ENCODE data around the gene HAUS3.

DNA sequence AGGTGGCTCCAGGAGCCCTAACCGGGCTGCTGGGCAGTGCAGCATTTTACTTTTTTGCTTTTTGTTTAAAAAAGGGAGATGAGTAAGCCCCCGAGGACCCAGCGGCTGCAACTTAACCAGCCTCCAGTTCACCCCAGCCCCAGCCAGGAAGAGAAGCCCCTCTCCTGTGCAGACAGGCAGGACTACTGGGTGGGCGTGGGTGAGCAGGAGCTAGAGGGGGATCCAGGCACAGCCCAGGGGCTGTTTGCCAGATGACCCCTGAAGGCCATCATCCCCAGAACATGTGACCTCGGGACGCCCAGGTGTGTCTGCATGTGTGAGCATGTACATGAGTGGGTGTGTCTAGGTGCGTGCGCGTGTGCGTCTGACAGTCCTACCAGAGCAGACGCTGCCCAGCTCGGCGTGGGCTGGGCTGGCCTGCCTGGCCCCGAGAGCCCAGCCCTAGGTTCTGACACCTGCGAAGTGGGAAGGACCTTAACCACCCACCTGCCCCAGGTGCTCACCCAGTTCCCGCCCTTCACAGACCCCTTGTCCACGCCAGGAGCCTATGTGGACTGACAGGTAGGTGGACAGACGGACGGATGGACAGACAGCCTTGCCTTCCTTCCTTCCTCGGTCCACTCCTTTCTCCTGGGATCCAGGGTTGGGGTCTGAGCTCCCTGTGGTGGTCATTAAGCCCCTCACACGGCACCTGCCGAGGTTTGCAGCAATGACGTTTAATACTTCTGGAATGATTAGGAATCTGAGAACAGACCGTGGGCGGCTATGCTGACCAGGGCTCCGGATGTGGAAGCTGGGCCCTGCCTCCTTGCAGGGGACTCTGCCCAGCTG lies 7.8 kb upstream of the HAUS3 start:
- TF ChIP-seq, protein P1, sequence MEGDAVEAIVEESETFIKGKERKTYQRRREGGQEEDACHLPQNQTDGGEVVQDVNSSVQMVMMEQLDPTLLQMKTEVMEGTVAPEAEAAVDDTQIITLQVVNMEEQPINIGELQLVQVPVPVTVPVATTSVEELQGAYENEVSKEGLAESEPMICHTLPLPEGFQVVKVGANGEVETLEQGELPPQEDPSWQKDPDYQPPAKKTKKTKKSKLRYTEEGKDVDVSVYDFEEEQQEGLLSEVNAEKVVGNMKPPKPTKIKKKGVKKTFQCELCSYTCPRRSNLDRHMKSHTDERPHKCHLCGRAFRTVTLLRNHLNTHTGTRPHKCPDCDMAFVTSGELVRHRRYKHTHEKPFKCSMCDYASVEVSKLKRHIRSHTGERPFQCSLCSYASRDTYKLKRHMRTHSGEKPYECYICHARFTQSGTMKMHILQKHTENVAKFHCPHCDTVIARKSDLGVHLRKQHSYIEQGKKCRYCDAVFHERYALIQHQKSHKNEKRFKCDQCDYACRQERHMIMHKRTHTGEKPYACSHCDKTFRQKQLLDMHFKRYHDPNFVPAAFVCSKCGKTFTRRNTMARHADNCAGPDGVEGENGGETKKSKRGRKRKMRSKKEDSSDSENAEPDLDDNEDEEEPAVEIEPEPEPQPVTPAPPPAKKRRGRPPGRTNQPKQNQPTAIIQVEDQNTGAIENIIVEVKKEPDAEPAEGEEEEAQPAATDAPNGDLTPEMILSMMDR (IDR thresholded peaks at IDR 0.05), result no peak
- TF ChIP-seq POLR2A (IDR thresholded peaks at IDR 0.05), result no peak
